ENCODE results near the gene PMM1.
"Not testable (repeated sequence)": the region's sequence is repeated elsewhere in the genome, so short reads cannot be mapped to it uniquely, and the experiment has no call there.

Gene PMM1

DNA sequence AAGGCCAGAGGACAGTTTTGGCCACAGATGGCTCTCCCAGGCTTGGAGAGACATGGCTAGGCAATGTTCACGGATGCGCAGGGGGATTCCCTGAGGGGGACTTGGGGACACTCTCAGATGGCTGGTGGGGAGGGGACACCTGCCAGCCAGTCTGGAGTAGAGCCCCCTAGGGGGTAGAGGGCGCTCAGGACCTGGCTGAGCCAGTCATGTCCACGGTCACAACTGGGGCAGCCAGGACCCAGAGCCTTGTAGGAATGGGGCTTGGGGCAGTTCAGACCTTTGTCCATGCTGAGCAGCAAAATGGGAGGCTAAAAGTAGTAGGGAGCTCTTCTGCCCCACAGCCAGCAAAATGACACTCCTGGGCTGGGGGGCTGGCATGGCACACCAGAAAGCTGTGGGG, 27.2 kb downstream of the PMM1 start:
- DNase-seq, result no peak

GRCh38 chr22:41561788-41562187, 27.9 kb downstream of the PMM1 start:
- no peak for DNase-seq

GRCh38 chr22:41561335-41561734, 28.3 kb downstream of the PMM1 start:
- no peak for DNase-seq

DNA sequence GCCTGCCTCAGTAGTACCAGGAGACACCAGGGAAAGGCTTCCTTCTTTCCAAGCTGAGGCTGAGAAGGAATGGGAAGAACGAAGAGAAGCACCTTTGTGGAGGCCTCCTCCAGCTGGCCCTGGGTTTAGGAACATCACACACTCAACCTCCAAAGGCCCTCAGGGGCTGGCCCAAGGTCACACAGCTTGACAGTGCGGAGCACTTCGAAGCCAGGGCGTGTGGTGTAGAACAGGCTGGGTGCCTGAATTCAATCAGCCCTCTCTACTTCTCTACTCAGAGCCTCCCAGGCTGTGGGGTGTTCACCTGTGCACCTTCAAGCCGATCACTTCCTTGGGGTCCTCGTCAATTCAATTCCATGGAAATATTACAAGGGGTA, 29.6 kb downstream of the PMM1 start:
- no peak for DNase-seq

DNA sequence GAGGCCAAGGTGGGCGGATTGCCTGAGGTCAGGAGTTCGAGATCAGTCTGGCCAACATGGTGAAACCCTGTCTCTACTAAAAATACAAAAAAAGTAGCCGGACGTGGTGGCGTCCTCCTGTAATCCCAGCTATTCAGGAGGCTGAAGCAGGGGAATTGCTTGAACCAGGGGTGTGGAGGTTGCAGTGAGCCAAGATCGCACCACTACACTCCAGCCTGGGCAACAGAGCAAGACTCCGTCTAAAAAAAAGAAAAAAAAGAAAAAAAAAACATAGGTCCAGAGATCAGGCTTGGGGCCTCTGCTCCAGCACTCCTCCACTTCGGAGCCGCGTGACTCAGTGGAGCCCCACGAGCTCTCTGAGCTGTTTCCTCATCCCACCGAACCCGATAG, 31.4 kb downstream of the PMM1 start:
- not testable (repeated sequence) for DNase-seq

DNA sequence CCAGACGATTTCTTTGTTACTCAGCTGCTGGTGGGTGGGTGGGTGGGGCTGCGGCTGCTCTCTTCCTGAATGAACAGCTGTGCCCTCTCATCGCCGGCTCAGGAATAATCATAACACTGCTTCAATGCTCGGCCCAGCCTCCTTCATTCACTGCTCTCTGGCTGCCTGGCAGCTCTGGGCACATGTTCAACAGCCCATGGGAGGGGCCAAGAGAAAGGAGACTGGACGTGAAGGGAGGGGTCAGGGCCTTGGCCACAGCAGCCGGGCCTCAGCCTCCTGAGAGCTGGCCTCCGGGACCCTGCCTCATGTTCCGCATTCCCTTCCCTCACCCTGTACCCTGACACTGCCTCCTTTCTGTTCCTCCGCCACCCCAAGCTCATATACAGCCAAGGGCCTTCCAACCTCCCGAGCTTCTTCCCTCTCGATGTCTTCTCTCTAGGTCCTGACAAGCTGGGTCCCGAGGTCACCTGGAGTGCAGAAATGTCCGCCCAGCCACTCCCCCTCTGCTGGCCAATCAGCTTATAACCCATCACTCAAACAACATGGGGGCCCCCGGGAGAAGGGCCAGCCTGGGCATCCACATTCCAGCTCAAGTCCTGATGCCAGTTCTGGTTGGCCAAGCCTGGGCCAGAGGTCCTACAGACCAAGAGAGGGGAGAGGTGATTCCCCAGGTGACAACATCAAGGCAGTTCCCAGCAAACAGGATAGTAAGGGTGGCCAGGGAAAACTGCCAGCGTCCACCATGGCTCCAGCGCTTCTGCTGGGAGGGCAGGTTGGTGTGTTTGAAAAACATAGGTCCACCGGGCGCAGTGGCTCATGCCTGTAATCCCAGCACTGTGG, 32.0 kb downstream of the PMM1 start:
- peak; percentile 22 for DNase-seq

DNA sequence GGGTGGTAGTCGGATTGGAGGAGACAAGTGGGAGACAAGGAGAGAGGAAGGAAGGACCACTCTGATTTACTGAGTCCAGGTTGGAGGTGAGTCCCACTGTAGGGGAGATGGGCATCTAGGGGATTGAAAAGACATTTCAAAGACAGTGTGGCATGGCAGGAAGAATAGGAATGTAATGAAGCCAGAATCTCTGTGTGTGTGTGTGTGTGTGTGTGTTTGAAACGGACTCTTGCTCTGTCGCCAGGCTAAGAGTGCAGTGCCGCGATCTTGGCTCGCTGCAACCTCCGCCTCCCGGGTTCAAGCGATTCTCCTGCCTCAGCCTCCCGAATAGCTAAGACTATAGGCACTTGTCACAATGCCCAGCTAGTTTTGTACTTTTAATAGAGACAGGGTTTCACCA, 33.1 kb downstream of the PMM1 start:
- DNase-seq, result no peak

GRCh38 chr22:41555325-41555982, 34.2 kb downstream of the PMM1 start:
- DNase-seq, result no peak

- DNase-seq, result no peak
Measured at GRCh38 chr22:41551877-41552582, 37.6 kb downstream of the PMM1 start.

DNA sequence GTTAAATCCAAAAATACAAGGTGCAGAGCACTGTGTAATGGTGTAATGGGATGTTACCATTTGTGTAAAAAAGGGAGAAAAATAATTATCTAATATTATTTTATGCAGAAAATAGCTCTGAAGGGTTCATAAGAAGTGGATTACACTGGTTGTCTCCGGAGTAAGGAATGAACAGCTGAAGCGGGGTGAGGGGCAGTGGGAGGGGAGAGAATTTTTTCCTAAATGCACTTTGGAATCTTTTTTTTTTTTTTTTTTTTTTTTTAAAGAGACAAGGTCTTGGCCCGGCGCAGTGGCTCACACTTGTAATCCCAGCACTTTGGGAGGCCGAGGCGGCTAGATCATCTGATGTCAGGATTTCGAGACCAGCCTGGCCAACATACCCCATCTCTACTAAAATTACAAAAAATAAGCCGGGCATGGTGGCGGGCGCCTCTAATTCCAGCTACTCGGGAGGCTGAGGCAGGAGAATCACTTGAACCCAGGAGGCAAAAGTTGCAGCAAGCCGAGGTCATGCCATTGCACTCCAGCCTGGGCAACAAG, 38.6 kb downstream of the PMM1 start:
- no peak for DNase-seq

GRCh38 chr22:41548830-41549211, 40.8 kb downstream of the PMM1 start:
- DNase-seq, result no peak

DNA sequence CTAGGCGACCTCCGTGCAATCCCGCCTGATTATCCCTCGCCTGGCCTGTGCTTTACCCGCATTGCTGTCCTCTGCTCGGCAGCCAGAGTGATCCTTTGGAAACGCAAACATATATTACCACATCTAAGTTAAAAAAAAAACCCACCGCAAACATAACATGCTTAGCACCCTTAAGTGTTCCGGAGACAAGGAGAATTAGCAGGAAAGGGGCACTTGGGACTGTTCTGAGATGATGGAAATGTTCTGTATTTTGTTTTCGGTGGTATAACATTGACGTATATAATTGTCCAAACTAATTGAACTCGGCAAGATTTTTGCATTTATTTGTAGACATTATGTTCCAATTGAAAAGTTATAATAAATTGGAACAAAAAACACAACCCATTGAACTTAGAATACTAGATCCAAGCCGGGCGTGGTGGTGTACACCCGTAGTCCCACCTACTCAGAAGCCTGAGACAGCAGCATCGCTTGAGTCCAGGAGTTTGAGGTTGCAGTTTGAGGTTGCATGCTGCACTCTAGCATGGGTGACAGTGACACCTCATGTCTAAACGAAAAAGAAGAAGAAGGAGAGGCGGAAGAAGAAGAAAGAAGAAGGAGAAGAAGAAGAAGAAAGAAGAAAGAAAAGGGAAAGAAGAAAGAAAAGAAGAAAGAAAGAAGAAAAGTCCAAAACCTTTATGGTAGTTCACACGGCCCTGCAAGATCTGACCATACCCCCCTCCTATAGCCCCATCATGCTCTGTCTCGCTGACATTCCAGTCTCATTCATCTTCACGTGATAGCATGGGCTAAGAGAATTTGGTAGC, 44.8 kb downstream of the PMM1 start:
- peak; percentile 32 for DNase-seq

DNA sequence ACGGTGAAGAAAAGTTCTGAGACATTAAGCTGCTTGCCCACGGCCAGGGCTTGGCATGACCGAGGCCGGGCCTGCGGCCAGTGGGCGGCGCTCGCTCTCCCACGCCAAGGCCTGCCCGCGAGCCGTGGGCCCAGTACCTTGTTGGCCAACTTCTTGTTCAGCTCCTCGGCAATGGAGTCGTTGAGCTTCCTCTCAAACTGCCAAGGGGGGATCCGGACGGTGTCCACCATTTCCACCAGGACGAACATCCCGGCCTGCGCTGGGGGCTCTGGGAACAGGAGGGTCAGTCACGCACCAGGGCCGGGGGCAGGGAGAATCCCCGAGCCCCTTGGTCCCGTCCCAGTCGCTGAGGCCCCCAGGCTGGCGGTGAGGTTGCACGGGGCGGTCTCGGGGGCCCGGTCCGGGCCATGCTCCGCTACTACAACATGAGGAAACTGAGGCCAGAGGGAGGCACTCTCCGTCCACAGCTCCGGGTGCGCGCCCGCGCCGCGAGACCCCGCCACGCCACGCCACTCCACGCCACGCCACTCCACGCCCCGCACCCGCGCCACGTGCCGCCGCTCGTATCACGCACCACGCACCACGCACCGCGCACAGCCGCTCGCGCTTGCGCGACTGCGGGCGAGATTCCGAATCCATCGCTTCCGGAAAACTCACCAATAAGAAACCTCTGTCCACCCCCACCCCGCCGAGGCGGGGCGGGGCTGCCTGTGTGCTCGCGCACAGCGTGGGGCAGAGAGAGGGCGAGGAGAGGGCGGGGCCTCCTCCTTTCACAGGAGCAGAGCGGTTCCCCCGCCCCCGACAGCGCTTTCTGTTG, 45.6 kb downstream of the PMM1 start, which contains the start of gene POLR3H:
POLR3H (minus strand) TSS at position 617 of the 817 bp plus-strand sequence; CDS start at position 248, 369 bp downstream.
- peak; percentile 97 for DNase-seq

DNA sequence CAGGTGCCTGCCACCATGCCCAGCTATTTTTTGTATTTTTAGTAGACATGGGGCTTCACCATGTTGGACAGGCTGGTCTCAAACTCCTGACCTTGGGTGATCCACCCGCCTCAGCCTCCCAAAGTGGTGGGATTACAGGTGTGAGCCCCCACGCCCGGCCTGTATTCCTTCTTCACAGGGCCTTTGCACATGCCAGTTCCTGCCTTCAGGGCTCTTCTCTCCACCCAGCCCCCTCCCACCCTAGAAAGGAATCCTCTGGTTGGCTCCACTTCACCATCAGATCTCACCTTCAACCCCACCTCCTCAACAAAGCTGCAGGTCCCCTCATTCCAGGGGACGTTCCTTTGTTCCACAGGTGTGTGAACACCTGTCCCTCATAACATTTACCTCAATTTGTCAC, 47.4 kb downstream of the PMM1 start:
- DNase-seq, result no peak

DNA sequence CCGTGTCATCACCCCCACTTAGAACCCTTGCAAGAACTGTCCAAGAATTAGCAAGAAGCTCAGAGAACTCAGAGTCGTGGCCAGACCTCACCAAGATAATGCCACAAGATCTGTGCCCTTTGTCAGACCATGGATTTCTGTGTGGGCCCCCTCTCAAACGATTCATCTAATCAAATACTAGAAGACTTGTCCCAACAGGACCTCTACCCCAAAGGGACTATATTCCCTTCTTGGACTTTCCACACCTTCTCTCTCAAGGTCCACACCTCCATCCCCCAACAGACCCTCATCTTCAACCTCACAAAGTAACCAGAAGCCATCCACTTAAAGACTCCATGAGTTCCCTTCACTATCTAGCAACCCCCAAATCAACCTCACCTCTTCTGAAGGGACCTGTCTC, 48.2 kb downstream of the PMM1 start:
- no peak for DNase-seq

- DNase-seq, result no peak
Measured at GRCh38 chr22:41540365-41540764, 49.3 kb downstream of the PMM1 start.

DNA sequence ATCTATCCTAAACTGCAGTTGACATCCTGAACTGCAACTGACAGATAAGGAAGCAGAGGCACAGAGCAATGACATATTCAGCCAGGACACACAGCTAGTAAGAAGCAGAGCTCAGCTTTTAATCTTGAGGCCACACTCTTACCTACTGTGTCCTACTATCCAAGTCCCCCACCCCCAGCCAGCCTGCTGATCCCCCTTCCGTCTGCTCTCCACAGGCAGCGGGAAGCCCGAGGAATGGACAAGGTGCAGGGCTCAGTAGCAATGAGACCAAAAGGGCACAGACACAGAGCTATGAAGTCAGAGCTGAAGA, 49.7 kb downstream of the PMM1 start:
- no peak for DNase-seq

DNA sequence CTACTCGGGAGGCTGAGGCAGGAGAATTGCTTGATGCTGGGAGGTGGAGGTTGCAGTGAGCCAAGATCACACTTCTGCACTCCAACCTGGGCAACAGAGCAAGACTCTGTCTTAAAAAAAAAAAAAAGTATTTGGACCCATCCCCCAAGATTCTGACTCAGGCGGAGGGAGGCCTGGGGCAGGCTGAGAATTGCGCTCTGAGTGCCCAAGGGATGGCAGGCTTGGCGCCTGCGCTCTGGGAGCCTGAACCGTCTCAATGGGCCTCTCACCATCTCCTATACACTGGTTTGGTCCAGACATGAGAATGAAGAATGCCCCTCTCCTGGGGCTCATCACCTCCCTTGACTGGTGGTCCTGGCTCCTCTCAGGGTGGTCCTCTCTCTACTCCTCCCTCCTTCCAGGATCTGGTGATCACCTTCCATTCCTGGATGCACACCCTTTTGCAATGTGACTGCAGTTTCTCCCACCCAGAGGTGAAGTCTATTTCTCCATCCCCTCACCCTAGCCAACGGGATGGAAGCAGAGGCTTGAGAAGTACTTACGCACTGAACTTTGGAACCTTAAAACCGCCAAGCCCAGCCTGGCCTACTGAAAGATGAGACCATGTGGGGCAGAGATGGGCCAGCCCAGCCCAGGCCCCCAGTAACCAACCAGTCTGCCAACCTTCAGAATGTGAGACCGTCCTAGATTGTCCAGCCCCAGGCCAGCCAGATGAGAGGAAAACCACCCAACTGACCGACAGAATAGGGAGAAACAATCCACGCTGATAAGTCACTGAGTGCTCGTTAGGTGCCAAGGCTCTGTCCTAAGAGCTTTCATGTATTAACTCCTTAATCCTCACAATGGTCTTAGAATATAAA, 50.3 kb downstream of the PMM1 start:
- no peak for DNase-seq

GRCh38 chr22:41538583-41538982, 51.1 kb downstream of the PMM1 start:
- no peak for DNase-seq

DNA sequence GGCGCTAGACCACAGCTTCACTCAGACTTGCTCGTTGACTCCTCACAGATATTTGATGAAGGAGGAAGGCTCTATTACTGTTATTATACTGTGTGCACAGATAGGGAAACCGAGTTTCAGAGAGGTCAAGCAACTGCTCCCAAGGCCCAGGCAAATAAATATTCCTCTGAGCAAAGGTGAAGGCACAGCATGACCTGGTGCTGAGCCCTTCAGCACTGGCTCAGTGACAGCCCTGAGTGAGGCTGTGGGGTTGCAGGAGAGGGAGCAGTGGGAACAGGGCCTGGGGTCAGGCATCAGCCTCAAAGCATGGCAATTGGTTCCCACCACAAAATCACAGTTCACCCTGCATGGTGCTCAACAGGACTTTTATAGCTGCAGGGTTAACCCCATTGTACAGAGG, 52.4 kb downstream of the PMM1 start:
- DNase-seq, result no peak

GRCh38 chr22:41535244-41535643, 54.4 kb downstream of the PMM1 start:
- no peak for DNase-seq

Measured in stimulated activated CD4-positive, alpha-beta T cell treated with anti-CD3 and anti-CD28 coated beads, Interleukin-1b, Interleukin-23, amount 100 ng/mL, for 48 hours (primary cell).